Hepatocyte (in vitro differentiated cells): ENCODE measurements around the gene FTCD.

Experiments used
- CTCF ChIP-seq: fragments of 200-600 bp; sonication (generic); IDR thresholded peaks from 2 replicates; pipeline ENCODE4 v1.5.1; 2016; ENCODE audit warnings: antibody characterized with exemption, mild to moderate bottlenecking; ENCODE audit not compliant: poor library complexity
- EZH2 ChIP-seq: fragments of 200-600 bp; sonication (generic); IDR thresholded peaks from 2 replicates; pipeline ENCODE4 v1.6.1; 2016; ENCODE audit warnings: antibody characterized with exemption, mild to moderate bottlenecking, borderline replicate concordance
- EZH2phosphoT487 ChIP-seq: fragments of 200-600 bp; sonication (generic); IDR thresholded peaks from one replicate; pipeline ENCODE4 v1.6.1; 2018; ENCODE audit warnings: antibody characterized with exemption, mild to moderate bottlenecking, low read depth, moderate library complexity; ENCODE audit not compliant: unreplicated experiment, severe bottlenecking

GRCh38 chr21:46160657-46160906, 5.2 kb upstream of the FTCD start:
- no peak for TF ChIP-seq CTCF
- TF ChIP-seq EZH2phosphoT487, result no peak
- no peak for TF ChIP-seq EZH2
